K562 (cell line): ENCODE measurements around the gene CAMKV. TPM values are rescaled to one million over a fixed set of nuclear protein-coding genes. Genes with fewer than 3 reads are reported as not detected.

Source experiments
- BRD4 ChIP-seq: fragments of 200-600 bp; sonication (generic); IDR thresholded peaks from 2 replicates; pipeline ENCODE4 v1.6.1; 2017; ENCODE audit warnings: inconsistent platforms
- CEBPG ChIP-seq, 3 experiments: fragments of 200-800 bp in 1 of 3; sonication (Bioruptor generic) in 1 of 3; sonication (generic) in 1 of 3; formaldehyde crosslinking in 1 of 3; IDR thresholded peaks in 2 of 3; conservative IDR thresholded peaks in 1 of 3; 2 replicates each; pipeline versions ENCODE4 v1.6.1 to v1.8.0; 2016 to 2022; ENCODE audit warnings: missing compliant biosample characterization in 2 of 3, missing genetic modification characterization in 2 of 3, mild to moderate bottlenecking in 1 of 3, missing genetic modification reagents in 1 of 3
- CXXC5 ChIP-seq: fragments of 250-450 bp; sonication (Bioruptor Pico); IDR thresholded peaks from 2 replicates; pipeline ENCODE4 v1.8.0; 2022; ENCODE audit warnings: inconsistent platforms, mild to moderate bottlenecking, moderate library complexity
- GMEB1 ChIP-seq: fragments of 250-450 bp; sonication (Bioruptor Pico); IDR thresholded peaks from 2 replicates; pipeline ENCODE4 v1.4.0; 2020; ENCODE audit warnings: mild to moderate bottlenecking
- HDAC1 ChIP-seq, 2 experiments: fragments of 450-650 bp; IDR thresholded peaks; 2 replicates each; pipeline ENCODE4 v1.6.1; 2016 to 2017; ENCODE audit warnings: inconsistent platforms in 1 of 2, mild to moderate bottlenecking in 1 of 2, moderate library complexity in 1 of 2
- HLTF ChIP-seq: fragments of 450-650 bp; IDR thresholded peaks from 2 replicates; pipeline ENCODE4 v1.6.1; 2016
- NFE2 ChIP-seq: IDR thresholded peaks from 2 replicates; pipeline ENCODE4 v1.6.1; 2014; ENCODE audit warnings: antibody characterized with exemption, low read depth
- NR2F6 ChIP-seq: fragments of 450-650 bp; formaldehyde crosslinking; IDR thresholded peaks from 2 replicates; pipeline ENCODE4 v1.4.0; 2020; ENCODE audit warnings: mild to moderate bottlenecking
- NRF1 ChIP-seq, 2 experiments: fragments of 450-650 bp; IDR thresholded peaks in 1 of 2; conservative IDR thresholded peaks in 1 of 2; 2 replicates each; pipeline ENCODE4 v1.6.1; 2014; ENCODE audit warnings: mild to moderate bottlenecking in 2 of 2
- PURB ChIP-seq: sonication (generic); formaldehyde crosslinking; IDR thresholded peaks from 2 replicates; pipeline ENCODE4 v1.9.0; 2021; ENCODE audit warnings: low read depth, mild to moderate bottlenecking, missing genetic modification reagents
- RCOR1 ChIP-seq, 2 experiments: IDR thresholded peaks; 2 replicates each; pipeline ENCODE4 v1.6.1; 2012; ENCODE audit warnings: low read depth in 2 of 2, low read length in 2 of 2, borderline replicate concordance in 1 of 2, improper control_type of control experiment in 1 of 2
- SNIP1 ChIP-seq: fragments of 450-650 bp; IDR thresholded peaks from 2 replicates; pipeline ENCODE4 v1.7.1; 2017; ENCODE audit warnings: low read depth, mild to moderate bottlenecking
- ZNF23 ChIP-seq: fragments of 250-450 bp; sonication (Bioruptor Pico); IDR thresholded peaks from 2 replicates; pipeline ENCODE4 v1.4.0; 2020; ENCODE audit warnings: mild to moderate bottlenecking
- ZNF232 ChIP-seq: sonication (generic); formaldehyde crosslinking; IDR thresholded peaks from 2 replicates; pipeline ENCODE4 v1.8.0; 2022; ENCODE audit warnings: mild to moderate bottlenecking, missing genetic modification reagents
- ZNF354B ChIP-seq: fragments of 250-450 bp; sonication (Bioruptor Pico); IDR thresholded peaks from 2 replicates; pipeline ENCODE4 v1.4.0; 2020
- ZNF395 ChIP-seq: fragments of 200-800 bp; sonication (Bioruptor generic); IDR thresholded peaks from 2 replicates; pipeline ENCODE4 v1.6.1; 2017; ENCODE audit warnings: missing genetic modification characterization, missing compliant biosample characterization
- polyA plus RNA-seq, 8 experiments: library from polyadenylated mRNA; depleted of rRNA in 4 of 8; stranded (reverse) in 5 of 8; unstranded in 3 of 8; fragments of >200 nt; fragmentation: Nextera tagmentation in 2 of 8; fragmentation: Illumina TruSeq in 1 of 8; extraction: Ambion mirVana in 2 of 8; extraction: Trizol in 1 of 8; gene quantifications; 2 replicates each; pipeline versions ENCODE4 v1.2.1 to v1.2.3, GENCODE V29; 2011 to 2014; ENCODE audit warnings: inconsistent platforms in 1 of 8, missing spikeins in 1 of 8
- total RNA-seq, 7 experiments: library from RNA; depleted of rRNA in 6 of 7; stranded (reverse); fragments of >200 nt in 6 of 7; fragmentation: Illumina TruSeq in 2 of 7; extraction: Trizol in 2 of 7; gene quantifications; 2 replicates each; pipeline versions ENCODE4 v1.2.1 to v1.2.3, GENCODE V29; 2011 to 2021; ENCODE audit warnings: low replicate concordance in 1 of 7
- TF ChIP-seq, protein P1 (sequence below): fragments of 450-650 bp; IDR thresholded peaks from 2 replicates; pipeline ENCODE4 v1.7.1; 2018; ENCODE audit warnings: mild to moderate bottlenecking, low read depth; ENCODE audit not compliant: partially characterized antibody
- TF ChIP-seq, protein P2 (sequence below), 2 experiments: fragments of 250-450 bp in 1 of 2; fragments of 450-650 bp in 1 of 2; sonication (Bioruptor Pico) in 1 of 2; IDR thresholded peaks; 2 replicates each; pipeline versions ENCODE4 v1.6.1 to v1.8.0; 2016 to 2021; ENCODE audit warnings: mild to moderate bottlenecking in 2 of 2, moderate library complexity in 2 of 2, missing compliant biosample characterization in 1 of 2, missing genetic modification characterization in 1 of 2
- TF ChIP-seq, protein P3 (sequence below): sonication (generic); formaldehyde crosslinking; IDR thresholded peaks from 2 replicates; pipeline ENCODE4 v1.8.0; 2022; ENCODE audit warnings: mild to moderate bottlenecking, missing genetic modification reagents

Gene CAMKV
- total and polyA plus RNA-seq, 9 of the 15 experiments (the other 6 are each of a cell fraction or from before 2014, with no cell fraction given), result 0.08 to 2.7 (median 0.79) TPM

DNA sequence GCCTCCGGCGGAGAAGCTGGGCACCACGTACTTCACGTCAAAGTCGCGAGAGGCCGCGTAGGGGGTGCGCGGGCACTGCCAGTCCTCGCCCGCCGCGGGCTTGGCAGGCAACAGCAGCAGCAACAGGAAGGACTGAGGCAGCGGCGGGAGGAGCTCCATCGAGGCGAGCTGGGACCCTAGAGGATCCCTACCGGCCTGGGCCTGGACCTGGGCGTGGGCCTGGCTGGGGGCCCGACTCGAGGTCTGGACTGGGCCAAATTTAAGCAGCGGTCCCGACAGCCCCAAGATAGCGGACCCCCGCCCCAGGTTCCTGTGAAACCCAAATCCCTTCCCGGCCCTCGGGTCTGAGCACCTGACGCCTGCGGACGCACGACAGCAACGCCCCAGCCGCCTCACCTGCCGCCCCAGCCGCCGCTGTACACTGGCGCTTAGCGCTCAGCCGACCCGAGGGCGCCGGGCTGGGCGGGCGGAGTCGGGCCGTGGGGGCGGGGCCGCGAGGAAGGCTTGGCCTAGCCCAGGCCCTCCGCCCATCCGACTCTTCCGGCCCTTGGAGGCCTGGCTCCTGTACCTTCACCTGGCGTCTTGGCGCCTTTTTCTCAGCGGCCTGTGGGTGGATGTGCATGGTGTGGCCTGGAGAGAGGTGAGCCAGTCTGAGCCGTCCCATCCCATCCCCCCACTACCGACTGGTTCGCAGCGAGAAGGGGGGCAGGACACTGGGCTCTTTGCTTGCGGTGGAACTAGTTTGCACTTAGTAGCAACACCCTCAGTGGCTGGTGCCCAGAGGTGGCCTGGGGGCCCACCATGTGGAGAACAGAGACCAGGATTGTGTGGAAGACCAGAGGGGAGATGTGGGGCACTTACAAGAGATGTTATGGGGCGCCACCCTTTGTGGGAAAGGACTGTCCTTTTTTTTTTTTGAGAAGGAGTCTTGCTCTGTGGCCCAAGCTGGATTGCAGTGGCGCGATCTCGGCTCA, 34.0 kb upstream of the CAMKV start, which contains the start of gene MST1R (continued):
- TF ChIP-seq, protein P1, sequence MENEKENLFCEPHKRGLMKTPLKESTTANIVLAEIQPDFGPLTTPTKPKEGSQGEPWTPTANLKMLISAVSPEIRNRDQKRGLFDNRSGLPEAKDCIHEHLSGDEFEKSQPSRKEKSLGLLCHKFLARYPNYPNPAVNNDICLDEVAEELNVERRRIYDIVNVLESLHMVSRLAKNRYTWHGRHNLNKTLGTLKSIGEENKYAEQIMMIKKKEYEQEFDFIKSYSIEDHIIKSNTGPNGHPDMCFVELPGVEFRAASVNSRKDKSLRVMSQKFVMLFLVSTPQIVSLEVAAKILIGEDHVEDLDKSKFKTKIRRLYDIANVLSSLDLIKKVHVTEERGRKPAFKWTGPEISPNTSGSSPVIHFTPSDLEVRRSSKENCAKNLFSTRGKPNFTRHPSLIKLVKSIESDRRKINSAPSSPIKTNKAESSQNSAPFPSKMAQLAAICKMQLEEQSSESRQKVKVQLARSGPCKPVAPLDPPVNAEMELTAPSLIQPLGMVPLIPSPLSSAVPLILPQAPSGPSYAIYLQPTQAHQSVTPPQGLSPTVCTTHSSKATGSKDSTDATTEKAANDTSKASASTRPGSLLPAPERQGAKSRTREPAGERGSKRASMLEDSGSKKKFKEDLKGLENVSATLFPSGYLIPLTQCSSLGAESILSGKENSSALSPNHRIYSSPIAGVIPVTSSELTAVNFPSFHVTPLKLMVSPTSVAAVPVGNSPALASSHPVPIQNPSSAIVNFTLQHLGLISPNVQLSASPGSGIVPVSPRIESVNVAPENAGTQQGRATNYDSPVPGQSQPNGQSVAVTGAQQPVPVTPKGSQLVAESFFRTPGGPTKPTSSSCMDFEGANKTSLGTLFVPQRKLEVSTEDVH, result peak; percentile 45
- no peak for TF ChIP-seq NFE2
- TF ChIP-seq NR2F6 (CRISPR knock-in tag), result no peak
- no peak for TF ChIP-seq RCOR1 (IDR thresholded peaks at IDR 0.05; ENCODE audit: borderline replicate concordance in 1 of 2, low read depth in 2 of 2, low read length in 2 of 2)
- peak; percentile 18 to 45; a peak in 2 of 4 replicates for TF ChIP-seq NRF1 (conservative IDR thresholded peaks at IDR 0.05 in 1 of 2, IDR thresholded peaks at IDR 0.05 in 1 of 2)
- TF ChIP-seq HDAC1 (IDR thresholded peaks at IDR 0.05), result peak in 1 of 2 experiments; percentile 60; a peak in 2 of 4 replicates
- TF ChIP-seq GMEB1, result no peak
- no peak for TF ChIP-seq BRD4
- no peak for TF ChIP-seq PURB (CRISPR knock-in tag)
- no peak for TF ChIP-seq HLTF
- TF ChIP-seq, protein P2, sequence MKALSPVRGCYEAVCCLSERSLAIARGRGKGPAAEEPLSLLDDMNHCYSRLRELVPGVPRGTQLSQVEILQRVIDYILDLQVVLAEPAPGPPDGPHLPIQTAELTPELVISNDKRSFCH (CRISPR knock-in tag; IDR thresholded peaks at IDR 0.05), result no peak
- TF ChIP-seq, protein P2 (tag; IDR thresholded peaks at IDR 0.05), result no peak
- TF ChIP-seq SNIP1, result no peak
- TF ChIP-seq, protein P3, sequence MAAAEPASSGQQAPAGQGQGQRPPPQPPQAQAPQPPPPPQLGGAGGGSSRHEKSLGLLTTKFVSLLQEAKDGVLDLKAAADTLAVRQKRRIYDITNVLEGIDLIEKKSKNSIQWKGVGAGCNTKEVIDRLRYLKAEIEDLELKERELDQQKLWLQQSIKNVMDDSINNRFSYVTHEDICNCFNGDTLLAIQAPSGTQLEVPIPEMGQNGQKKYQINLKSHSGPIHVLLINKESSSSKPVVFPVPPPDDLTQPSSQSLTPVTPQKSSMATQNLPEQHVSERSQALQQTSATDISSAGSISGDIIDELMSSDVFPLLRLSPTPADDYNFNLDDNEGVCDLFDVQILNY, result no peak
- no peak for TF ChIP-seq ZNF354B (CRISPR knock-in tag)
- no peak for TF ChIP-seq ZNF395 (CRISPR knock-in tag)
- TF ChIP-seq CEBPG (CRISPR knock-in tag; IDR thresholded peaks at IDR 0.05), result no peak
- no peak for TF ChIP-seq CEBPG (tag; conservative IDR thresholded peaks at IDR 0.05 in 1 of 2, IDR thresholded peaks at IDR 0.05 in 1 of 2)
- no peak for TF ChIP-seq ZNF232 (CRISPR knock-in tag)
- peak; percentile 32; the same call in 1 of the 2 replicates for TF ChIP-seq CXXC5 (CRISPR knock-in tag)
- TF ChIP-seq ZNF23, result no peak
